Activated T-cell treated with anti-CD3 and anti-CD28 coated beads, Interleukin-2, amount 50 U/mL, for 24 hours (primary cell): ENCODE results near the gene ZC2HC1B.

Experiments
- DNase-seq: peaks from one replicate; pipeline ENCODE4 v3.0.0-alpha.2; 2020
- H3K27ac Mint-ChIP-seq: 2 replicates; pipeline ENCODE4 v1.8.0; 2020; ENCODE audit warnings: mild to moderate bottlenecking, mixed read lengths
- H3K27me3 Mint-ChIP-seq: 2 replicates; pipeline ENCODE4 v1.8.0; 2020; ENCODE audit warnings: mixed read lengths
- H3K36me3 Mint-ChIP-seq: 2 replicates; pipeline ENCODE4 v1.8.0; 2020; ENCODE audit warnings: low read depth, mixed read lengths
- H3K4me1 Mint-ChIP-seq: 2 replicates; pipeline ENCODE4 v1.8.0; 2020; ENCODE audit warnings: low read depth, mixed read lengths
- H3K4me3 Mint-ChIP-seq: 2 replicates; pipeline ENCODE4 v1.8.0; 2020; ENCODE audit warnings: mild to moderate bottlenecking, moderate library complexity, mixed read lengths
- H3K9me3 Mint-ChIP-seq: 2 replicates; pipeline ENCODE4 v1.8.0; 2020; ENCODE audit warnings: mixed read lengths

The ZC2HC1B gene

GRCh38 chr6:143971482-143972205, 107.4 kb downstream of the ZC2HC1B start:
- Mint-ChIP-seq H3K27me3 (no peaks in the 10 kb centered on the region), H3K9me3 (no peaks in the 10 kb centered on the region), H3K27ac (no peak overlapping the region), H3K36me3 (no peaks in the 10 kb centered on the region), H3K4me3 (no peak overlapping the region), H3K4me1 (no peaks in the 10 kb centered on the region)
- DNase-seq, result no peak

- Mint-ChIP-seq H3K4me1 (peaks cover 2% of the 10 kb centered on the region), H3K36me3 (no peaks in the 10 kb centered on the region), H3K4me3 (no peak overlapping the region), H3K9me3 (no peaks in the 10 kb centered on the region), H3K27ac (no peak overlapping the region), H3K27me3 (no peaks in the 10 kb centered on the region)
- DNase-seq, result no peak
These were observed 109.1 kb downstream of the ZC2HC1B start for GRCh38 chr6:143973097-143973966.

- no peaks in the 10 kb centered on the region for H3K36me3 Mint-ChIP-seq
- H3K4me3 Mint-ChIP-seq, result no peak overlapping the region
- DNase-seq, result no peak
- H3K27me3 Mint-ChIP-seq, result no peaks in the 10 kb centered on the region
- H3K9me3 Mint-ChIP-seq, result no peaks in the 10 kb centered on the region
- H3K27ac Mint-ChIP-seq, result no peak overlapping the region
- peaks cover 2% of the 10 kb centered on the region for H3K4me1 Mint-ChIP-seq
These were observed 109.8 kb downstream of the ZC2HC1B start for GRCh38 chr6:143974089-143974488.

- no peak for DNase-seq
- Mint-ChIP-seq H3K4me3 (no peak overlapping the region), H3K27me3 (no peaks in the 10 kb centered on the region), H3K27ac (no peak overlapping the region), H3K9me3 (no peaks in the 10 kb centered on the region), H3K4me1 (peaks cover 2% of the 10 kb centered on the region), H3K36me3 (no peaks in the 10 kb centered on the region)
These were observed 112.6 kb downstream of the ZC2HC1B start for GRCh38 chr6:143976806-143977349.

- Mint-ChIP-seq H3K9me3 (no peaks in the 10 kb centered on the region), H3K4me1 (peaks cover 2% of the 10 kb centered on the region), H3K36me3 (no peaks in the 10 kb centered on the region), H3K27me3 (no peaks in the 10 kb centered on the region), H3K4me3 (no peak overlapping the region), H3K27ac (no peak overlapping the region)
- DNase-seq, result no peak
These were observed 116.6 kb downstream of the ZC2HC1B start for GRCh38 chr6:143980921-143981320.

- H3K36me3 Mint-ChIP-seq, result no peaks in the 10 kb centered on the region
- no peaks in the 10 kb centered on the region for H3K9me3 Mint-ChIP-seq
- H3K4me3 Mint-ChIP-seq, result no peak overlapping the region
- H3K27me3 Mint-ChIP-seq, result no peaks in the 10 kb centered on the region
- no peak overlapping the region for H3K27ac Mint-ChIP-seq
- no peak for DNase-seq
- no peaks in the 10 kb centered on the region for H3K4me1 Mint-ChIP-seq
These were observed 118.7 kb downstream of the ZC2HC1B start for GRCh38 chr6:143982968-143983367.

GRCh38 chr6:143984666-143985065, 120.4 kb downstream of the ZC2HC1B start:
- Mint-ChIP-seq H3K36me3 (no peaks in the 10 kb centered on the region), H3K27ac (no peak overlapping the region), H3K9me3 (no peaks in the 10 kb centered on the region), H3K27me3 (no peaks in the 10 kb centered on the region), H3K4me3 (no peak overlapping the region), H3K4me1 (no peaks in the 10 kb centered on the region)
- no peak for DNase-seq

- Mint-ChIP-seq H3K9me3 (no peaks in the 10 kb centered on the region), H3K27me3 (no peaks in the 10 kb centered on the region), H3K27ac (no peak overlapping the region), H3K36me3 (no peaks in the 10 kb centered on the region), H3K4me3 (no peak overlapping the region), H3K4me1 (no peaks in the 10 kb centered on the region)
- no peak for DNase-seq
These were observed 122.3 kb downstream of the ZC2HC1B start for GRCh38 chr6:143986463-143987065.
